ENCODE data around the gene NOX5.
A peak's percentile ranks its signal among the peaks of the same experiment; 100 is the strongest.
"Not testable (repeated sequence)": the region's sequence is repeated elsewhere in the genome, so short reads cannot be mapped to it uniquely, and the experiment has no call there.

The NOX5 gene

DNA sequence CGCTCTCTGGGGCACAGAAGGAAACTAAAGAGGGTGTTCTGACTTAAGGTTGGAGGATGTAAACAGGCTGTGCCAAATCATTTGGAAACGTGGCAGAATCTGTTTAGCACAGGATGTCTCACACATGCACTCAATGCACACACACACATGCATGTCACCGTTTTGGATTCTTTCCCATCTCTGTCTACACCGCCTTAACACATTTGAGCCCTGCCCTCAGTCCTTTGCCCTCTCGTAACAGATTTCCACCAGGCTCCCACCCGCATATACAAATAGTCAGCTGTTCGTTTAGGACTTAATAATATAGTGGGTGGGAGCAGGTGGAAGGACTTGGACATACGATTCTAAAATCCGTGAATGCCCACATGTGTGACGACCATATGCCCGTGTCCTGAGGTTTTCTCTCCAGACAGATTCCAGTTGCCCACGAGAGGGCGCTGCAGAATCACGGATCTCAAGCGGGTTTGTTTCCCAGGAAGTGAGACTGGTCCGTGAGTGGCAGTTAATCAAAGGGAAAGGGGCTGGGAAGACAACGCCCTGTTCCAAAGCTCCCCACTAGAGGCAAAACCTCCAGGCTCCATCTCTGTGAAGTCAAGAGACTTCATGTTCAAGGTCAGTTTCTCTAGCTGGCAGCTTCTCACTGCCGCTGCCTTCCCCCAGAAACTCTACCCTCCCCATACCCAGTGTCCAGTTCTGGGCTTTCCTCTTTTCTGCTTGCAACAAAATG lies 44.5 kb downstream of the NOX5 start:
- DNase-seq (ENCODE audit: low read depth in 2 of 2) = peak; percentile 37 to 50

DNA sequence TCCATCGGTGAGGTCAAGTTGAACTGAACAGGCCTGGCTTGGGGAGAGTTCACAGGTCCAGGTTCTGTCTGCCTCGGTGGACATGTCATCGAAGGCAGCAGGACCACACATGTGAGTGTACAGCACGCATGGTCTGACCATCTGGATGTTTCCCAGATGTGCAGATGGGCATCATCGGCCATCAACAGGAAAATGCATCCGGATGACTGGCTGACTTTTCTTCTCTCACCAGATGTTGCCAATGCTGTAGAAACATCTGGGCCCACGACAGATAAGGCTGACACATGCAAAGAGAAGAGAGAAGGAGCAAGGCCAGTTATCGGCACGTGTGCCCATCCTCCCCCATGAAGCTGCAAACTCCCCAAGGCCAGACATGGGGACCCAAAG lies 45.1 kb downstream of the NOX5 start:
- DNase-seq (ENCODE audit: low read depth in 2 of 2) = no peak

DNA sequence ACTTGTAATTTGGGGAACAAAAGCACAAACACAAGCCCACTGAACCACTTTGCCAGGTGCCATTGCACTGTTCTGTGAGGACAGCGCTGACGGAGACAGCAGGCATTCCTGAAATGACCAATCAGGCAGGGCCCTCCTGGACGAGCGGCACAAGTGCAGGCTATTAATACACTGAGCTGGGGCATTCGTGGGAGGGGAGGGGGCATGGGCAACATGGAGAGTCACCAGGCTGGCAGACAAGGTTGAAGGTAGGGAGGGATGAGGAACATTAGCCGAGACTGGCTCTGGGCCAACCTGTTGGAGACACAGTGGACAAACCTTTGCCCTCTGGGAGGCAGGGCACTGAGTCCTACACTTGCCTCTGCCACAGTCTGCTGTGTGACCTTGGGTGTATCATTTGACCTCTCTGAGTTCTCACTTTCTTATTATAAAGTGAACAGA lies 45.6 kb downstream of the NOX5 start:
- DNase-seq (ENCODE audit: low read depth in 2 of 2) = no peak

DNA sequence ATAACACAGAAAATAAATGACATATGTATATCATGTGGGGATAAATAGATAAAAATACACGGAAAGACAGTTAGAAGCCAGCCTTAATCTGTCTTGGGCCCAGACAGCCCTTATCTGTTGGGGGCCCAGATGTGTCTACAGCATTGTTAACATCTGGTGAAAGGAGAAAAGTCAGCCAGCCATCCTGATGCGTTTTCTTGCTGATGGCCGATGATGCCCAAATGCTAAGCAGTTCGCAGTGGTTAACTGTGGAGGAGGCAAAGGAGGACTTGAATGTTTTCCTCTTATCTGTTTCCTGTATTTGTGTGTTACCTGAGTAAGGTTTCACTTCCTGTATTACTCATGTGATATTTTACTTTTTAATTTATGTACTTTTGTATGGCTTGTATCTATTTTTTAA lies 46.2 kb downstream of the NOX5 start:
- no peak for DNase-seq (ENCODE audit: low read depth in 2 of 2)

DNA sequence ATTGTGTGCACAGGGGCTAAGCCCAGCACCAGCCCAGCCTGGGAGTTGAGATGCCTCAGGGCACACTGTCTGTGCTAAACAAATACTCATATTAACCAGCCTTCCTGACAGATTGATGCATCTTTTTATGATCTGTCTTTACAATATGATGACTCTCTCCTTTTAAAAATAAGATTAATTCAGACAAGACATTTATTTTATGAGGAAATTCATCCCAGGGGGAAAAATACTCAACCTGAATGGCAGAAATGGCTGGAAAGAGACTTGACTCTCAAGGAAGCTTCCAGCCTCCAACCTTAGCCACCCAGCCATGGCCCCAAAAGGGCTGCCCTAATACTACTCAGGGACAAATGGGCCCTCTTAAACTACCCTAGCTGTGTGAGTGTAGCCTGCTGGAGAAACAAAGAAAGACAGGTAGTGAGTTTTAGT lies 46.9 kb downstream of the NOX5 start:
- DNase-seq (ENCODE audit: low read depth in 2 of 2) = no peak

DNA sequence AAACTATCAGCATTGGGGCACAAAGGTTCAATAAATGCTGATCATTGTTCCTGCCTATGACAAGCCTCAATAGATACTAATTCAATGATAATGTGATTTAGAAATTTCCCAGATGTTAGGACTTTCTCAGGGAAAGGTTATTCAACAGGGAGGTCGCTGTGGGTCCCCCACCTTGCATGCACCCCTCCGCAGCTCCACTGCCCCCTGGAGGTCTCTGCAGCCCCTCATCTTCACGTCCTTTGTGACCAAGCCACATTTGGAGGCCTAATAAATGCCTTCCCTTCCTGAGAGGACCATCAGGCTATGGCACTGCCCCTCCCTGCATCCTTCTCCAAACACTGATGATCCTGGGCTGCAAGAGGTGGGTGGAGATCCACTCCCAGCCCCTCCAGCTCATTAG lies 50.2 kb downstream of the NOX5 start:
- no peak for DNase-seq (ENCODE audit: low read depth in 2 of 2)

DNA sequence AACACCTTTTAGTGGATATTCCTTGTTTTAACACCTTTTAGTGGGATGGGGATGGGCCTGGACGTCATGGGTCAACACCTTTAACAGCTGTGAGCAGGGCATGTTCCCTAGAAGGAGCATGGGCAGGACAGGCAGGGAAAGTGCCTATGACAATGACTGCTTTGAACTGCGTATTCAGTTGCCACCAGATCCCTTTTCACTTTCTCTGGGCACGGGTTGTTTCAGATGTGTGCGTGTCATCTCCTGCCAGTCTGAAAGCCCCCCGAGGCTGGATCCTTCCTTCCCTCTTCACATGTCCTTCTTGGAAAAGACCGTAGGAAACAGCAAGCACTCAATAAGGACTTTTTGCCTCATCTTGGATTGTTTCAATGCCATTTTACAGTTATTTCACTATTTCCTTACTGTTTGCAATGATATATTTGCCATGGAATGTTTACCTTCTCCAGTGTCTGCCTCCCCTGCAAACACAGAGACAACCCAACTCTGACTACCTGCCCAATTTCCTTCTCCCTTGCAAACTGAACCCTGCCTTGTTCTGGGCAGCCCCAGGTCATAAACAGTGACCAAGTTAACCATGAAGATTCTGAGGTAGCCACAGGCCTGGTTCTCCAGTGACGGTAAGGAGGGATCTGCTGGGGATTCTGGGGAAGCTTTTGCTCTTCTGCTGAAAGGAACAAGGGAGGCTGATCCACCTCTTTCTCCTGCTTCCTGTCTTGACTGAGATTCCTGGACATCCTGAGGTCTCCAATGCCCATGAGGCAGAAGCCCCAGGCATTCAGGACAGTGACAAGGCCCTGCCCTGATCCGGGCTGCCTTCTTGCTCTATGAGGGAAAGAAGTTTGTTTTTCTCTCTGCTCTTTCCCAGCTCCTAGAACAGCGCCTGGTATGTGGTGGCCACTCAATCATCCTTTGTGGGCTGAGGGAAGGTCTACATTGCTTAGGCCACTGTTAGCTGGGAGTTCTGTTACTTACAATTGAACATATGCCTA lies 51.8 kb downstream of the NOX5 start:
- DNase-seq (ENCODE audit: low read depth in 2 of 2) = no peak

DNA sequence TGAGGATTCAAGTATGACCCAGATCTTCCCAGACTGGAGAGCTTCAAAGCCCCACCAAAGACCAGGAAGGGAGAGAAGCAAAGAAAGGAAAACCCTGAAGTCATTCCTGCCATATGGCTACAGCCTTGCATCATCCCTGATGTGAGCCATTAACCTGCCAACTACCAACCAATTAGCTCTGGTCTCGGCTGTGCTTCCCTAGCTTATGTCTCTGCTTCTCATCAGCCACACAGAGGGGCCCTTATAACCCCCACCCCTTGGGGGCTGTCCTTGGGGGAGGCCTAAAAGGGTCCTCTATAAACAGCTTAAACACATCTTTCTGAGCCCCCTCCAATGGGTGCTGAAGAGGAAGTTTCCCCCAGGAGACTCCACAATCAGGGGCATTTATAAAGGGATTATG lies 52.8 kb downstream of the NOX5 start:
- DNase-seq (ENCODE audit: low read depth in 2 of 2) = no peak

DNA sequence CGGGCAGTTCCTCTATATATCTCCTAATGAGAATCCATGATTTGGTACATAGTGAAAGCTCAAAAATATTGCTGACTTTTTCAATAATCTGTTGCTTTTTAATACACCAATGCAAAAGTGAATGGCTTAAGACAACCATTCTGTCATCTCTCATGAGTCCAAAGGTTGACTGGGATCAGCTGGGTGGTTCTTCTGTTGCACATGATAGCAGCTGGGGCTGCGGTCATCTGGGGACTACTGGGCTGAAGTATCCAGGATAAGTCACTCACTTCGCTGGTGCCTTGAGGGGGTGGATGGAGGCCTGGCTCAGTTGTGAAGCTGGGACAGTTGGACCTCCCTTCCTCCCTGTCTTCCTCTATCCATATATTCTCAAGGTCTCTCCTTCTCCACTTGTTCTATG lies 53.7 kb downstream of the NOX5 start:
- no peak for DNase-seq (ENCODE audit: low read depth in 2 of 2)

DNA sequence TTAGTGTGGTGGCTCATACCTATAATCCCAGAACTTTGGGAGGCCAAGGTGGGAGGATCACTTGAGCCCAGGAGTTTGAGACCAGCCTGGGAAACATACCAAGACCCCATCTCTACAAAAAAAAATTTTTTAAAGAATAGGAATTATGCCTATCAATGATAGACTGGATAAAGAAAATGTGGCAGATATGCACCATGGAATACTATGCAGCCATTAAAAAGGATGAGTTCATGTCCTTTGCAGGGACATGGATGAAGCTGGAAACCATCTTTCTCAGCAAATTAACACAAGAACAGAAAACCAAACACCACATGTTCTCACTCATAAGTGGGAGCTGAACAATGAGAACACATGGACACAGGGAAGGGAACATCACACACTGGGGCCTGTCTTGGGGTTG lies 54.8 kb downstream of the NOX5 start:
- DNase-seq (ENCODE audit: low read depth in 2 of 2) = not testable (repeated sequence)

DNA sequence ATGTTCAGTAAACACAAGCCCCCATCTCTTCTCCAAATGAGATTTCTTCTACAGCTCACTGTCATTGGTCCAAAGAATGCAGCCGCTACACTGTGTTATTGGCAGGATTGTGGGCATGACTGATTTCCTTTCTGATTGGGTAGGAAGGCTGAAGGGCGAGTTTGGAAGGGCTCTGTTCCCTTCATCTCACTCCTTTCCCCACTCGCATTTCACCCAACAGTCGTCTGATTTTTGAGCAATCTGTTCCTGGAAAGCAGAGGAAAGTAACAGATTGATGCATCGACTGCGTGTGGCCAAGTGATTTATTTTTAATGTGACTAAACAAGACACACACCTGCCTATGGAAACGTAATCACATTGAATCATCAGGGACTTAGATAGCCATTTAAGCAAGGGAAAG lies 55.5 kb downstream of the NOX5 start:
- no peak for DNase-seq (ENCODE audit: low read depth in 2 of 2)

DNA sequence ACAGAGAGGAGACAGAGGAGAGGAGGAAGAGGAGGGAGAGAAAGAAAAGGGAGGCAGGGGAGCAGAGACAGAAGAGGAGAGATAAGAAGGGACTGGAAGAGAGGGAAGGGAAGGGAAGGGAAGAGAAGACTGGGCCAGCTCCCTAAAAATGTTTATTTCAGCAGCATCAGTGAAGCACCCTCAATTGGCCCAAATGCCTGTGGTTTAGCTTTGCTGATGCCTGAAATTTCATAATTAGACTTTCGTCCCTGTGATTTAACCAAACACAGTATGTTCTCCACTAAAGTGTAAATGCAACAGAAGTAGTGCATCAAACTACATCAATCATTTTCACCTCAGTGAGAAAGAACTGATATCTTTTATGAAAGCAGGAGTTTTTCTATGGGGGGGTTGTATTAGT lies 55.9 kb downstream of the NOX5 start:
- DNase-seq (ENCODE audit: low read depth in 2 of 2) = no peak

DNA sequence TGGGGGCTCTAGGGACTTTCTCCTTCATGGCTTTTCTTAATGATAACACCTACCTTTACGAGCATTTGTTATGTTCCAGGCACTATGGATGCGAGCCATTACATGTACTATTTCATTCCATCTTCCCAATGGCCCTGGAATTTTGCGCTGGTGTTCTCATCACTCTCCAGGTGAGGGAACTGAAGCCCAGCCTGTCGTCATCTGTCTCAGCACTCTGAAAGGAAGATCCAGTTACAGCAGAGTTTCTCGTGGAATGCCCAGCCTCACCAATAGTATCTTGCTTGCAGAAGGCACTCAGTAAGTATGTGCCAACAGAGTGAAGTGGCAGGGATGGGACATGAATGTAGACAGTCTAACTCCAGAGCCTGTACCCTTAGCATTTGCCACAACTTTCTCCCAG lies 56.8 kb downstream of the NOX5 start:
- no peak for DNase-seq (ENCODE audit: low read depth in 2 of 2)

DNA sequence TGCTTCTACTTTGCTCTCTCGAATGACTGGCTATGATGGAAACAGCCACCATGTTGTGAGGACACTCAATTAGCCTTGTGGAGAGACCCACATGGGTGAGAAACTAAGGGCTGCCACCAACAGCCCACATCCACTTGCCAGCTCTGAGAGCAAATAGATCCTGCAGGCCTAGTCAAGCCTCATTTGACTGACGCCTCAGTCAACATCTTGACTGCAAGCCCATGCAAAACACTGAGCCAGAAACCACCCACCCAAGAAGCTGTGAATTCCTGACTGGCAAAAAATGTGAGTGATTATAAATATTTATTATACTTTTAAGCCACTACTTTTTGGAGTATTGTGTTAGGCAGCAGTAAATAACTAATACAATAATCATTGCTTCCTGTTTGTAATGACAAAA lies 58.4 kb downstream of the NOX5 start:
- no peak for DNase-seq (ENCODE audit: low read depth in 2 of 2)

DNA sequence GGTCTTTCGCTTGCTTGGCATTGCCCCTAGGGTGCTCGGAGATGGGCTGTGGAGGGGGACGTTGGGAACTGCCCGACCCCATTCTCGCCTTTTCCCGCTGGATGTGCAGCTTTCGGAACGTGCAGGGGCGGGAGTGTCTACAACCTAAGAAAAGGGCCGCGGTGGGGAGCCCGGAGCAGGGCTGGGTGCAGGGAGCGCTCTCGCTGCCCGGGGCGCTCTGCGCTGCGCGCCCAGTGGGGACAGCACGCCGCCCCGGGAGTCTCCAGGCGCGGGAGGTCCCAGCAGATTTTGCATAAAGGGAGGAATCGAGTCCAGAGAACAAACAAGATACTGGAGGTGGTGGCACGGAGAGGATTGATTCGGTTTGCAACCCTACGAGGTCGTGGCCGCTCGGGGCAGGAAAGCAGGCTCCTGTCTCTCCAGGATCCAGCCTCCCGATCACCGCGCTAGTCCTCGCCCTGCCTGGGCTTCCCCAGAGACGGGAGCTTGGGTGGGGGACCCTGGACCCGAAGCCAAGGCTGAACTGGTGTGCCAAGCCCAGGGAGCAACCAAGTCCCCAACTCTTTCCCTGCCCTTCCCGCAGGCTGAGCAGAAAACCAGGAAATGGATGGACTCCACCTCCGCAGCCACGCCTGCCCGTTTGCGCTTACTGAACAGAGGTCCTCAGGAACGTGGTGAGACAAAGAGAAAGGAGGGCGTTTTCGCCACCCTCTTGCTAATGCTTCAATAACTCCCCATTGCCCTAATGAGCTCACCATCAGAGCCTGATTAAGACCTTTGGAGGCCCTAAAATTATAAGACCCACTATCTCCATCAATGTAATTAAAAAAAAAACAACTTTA lies 59.7 kb downstream of the NOX5 start:
- DNase-seq (ENCODE audit: low read depth in 2 of 2) = no peak

DNA sequence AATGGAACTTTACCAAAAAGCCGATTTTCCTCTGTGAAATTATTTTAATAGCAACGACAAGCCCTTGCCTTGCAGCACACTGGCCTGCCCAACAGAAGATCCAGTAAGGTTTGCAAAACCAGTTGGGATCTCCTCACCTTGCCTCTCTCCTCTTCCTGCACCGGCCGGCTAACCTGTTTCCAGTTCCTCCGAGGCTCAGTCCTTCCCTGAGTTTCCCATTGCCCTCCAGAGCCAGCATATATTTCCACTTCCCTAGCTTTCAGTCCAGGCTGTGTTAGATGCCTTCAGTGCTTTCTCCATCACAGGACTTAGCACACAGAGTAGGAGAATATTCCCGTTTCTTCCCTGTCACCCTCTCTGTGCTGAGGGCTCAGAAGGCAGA lies 60.3 kb downstream of the NOX5 start:
- DNase-seq (ENCODE audit: low read depth in 2 of 2) = no peak

DNA sequence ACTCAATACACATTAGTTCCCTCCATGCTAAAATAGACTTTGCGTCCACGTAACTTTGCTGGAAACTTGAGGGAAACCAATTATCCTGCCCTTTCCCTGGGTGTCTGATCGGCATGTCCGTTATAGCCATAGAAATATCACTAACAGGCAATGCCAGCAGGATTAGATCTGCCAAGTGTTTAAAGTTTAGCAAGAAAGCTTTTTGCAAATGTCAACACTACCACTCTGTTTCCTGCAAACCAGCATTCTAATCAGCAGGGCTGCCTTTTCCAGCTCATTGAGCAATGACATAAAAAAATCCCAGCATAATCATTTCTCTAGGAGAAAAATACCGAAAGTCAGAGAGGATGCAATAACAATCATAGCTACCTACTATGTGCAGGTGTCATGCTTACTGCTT lies 60.9 kb downstream of the NOX5 start:
- DNase-seq (ENCODE audit: low read depth in 2 of 2) = no peak

DNA sequence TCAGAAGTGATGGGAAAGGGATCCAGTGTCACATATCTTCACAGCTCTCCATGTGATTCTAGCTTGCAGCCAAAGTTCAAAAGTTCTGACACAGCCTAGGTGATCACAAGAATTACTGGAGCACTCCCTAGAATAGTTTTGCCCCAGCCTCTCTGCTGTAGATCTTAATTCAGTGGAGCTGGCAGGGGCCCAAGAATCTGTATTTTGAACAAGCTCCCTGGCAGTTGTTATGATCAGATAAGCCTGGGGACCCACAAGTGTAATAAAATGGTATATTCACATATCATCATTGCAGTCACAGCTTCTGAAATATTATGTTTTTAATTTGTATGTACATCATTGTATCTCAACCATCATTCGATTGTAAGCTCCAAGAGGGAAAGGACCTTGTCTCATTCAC lies 62.3 kb downstream of the NOX5 start:
- no peak for DNase-seq (ENCODE audit: low read depth in 2 of 2)

DNA sequence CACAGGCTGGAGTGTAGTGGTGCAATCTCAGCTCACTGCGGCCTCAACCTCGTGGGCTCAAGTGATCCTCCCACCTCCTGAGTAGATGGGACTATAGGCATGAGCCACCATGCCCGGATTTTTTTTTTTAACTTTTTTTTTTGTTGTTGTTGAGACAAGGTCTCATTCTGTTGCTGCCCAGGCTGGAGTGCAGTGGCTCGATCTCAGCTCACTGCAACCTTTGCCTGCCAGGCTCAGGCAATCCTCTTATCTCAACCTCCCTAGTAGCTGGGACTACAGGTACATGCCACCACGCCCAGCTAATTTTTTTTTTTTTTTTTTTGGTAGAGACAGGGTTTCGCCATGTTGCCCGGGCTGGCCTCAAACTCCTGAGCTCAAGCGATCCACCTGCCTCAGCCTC lies 64.1 kb downstream of the NOX5 start:
- no peak for DNase-seq (ENCODE audit: low read depth in 2 of 2)

DNA sequence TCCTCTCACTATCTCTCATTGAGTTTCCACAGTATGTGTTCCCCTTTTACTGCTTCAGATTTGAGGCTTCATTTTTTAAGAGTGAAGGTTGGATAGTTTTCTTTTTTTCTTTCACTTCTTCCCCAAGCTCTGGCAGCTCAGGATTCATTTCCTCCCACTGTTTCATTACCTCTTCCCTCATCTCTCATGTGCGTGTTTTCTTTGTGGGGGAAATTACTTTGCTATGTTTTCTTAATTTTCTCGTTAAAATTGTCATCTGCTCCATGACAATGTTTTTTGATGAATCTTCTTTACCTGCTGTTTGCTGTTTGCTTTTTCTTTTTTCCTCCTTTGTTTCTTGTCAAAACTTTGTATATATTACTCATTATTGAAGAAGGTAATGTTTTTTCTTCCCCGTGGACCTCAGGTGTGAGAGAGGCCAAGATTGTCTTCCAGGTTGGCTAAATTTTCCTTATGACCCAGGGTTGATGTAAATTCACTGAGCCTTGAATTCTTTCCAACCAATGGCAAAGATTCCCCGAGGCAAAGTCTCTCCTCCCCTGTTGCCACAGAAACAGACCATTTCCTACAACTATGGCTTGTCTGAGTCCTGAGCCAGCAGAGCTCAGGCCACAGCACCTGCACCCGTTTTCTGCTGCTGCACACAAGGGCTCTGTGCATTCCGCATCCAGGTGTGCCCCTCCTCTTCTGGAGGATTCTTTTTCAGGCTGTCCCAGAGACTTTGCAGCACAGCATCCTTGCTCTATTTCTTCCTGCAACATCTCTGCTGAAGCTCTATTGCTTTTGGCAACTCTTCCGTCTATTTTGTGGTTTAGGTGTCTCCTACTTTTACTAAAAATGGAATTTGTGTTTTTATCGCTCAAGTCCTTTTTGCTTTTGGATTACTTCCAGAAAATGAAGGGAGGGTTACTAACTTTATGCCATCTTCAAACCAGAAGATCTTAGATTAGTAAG lies 66.1 kb downstream of the NOX5 start:
- DNase-seq (ENCODE audit: low read depth in 2 of 2) = no peak
